Measurements from ENCODE around the gene VAV2.
A peak's percentile ranks its signal among the peaks of the same experiment; 100 is the strongest.
"Not testable (repeated sequence)": the region's sequence is repeated elsewhere in the genome, so short reads cannot be mapped to it uniquely, and the experiment has no call there.

The VAV2 gene

GRCh38 chr9:133754187-133754586 lies 237.9 kb downstream of the VAV2 start:
- peak in 2 of 10 donors; percentile 30 to 35 for DNase-seq
- intact Hi-C loops (cut with DNase I): no loop called here

- DNase-seq: no peak
- intact Hi-C loops (cut with DNase I): no loop called here
Observed at GRCh38 chr9:133752739-133753446, 239.2 kb downstream of the VAV2 start.

GRCh38 chr9:133750982-133751649 lies 241.0 kb downstream of the VAV2 start:
- intact Hi-C loops (cut with DNase I): no loop called here
- DNase-seq: peak in 2 of 10 donors; percentile 45 to 49

GRCh38 chr9:133747309-133747708 lies 244.8 kb downstream of the VAV2 start:
- intact Hi-C loops (cut with DNase I): no loop called here
- DNase-seq: no peak

- intact Hi-C loops (cut with DNase I); DNase-seq: not testable (repeated sequence)
Observed at GRCh38 chr9:133744528-133744927, 247.6 kb downstream of the VAV2 start.

- intact Hi-C loops (cut with DNase I): no loop called here
- peak; percentile 69 to 96 (median 85) for DNase-seq
Observed at GRCh38 chr9:133742849-133743444, 249.2 kb downstream of the VAV2 start.

GRCh38 chr9:133742251-133742650 lies 249.9 kb downstream of the VAV2 start:
- DNase-seq: peak in 1 of 10 donors; percentile 74
- intact Hi-C loops (cut with DNase I): no loop called here

- peak in 1 of 10 donors; percentile 69 for DNase-seq
- intact Hi-C loops (cut with DNase I): no loop called here
Observed at GRCh38 chr9:133741716-133742115, 250.4 kb downstream of the VAV2 start.

- intact Hi-C loops (cut with DNase I): no loop called here
- peak in 1 of 10 donors; percentile 53 for DNase-seq
Observed at GRCh38 chr9:133740911-133741310, 251.2 kb downstream of the VAV2 start.

GRCh38 chr9:133739408-133740280 lies 252.5 kb downstream of the VAV2 start:
- intact Hi-C loops (cut with DNase I): no loop called here
- peak in 1 of 10 donors; percentile 72 for DNase-seq

GRCh38 chr9:133738640-133739225 lies 253.4 kb downstream of the VAV2 start:
- DNase-seq: peak in 2 of 10 donors; percentile 77 to 82
- intact Hi-C loops (cut with DNase I): no loop called here

- peak in 2 of 10 donors; percentile 82 to 86 for DNase-seq
- intact Hi-C loops (cut with DNase I): no loop called here
Observed at GRCh38 chr9:133737774-133738639, 254.1 kb downstream of the VAV2 start, which contains the start of gene SARDH. Gene SARDH (minus strand): TSS chr9:133738352. CDS start chr9:133734173, 4,179 bp downstream.

GRCh38 chr9:133737071-133737773 lies 254.9 kb downstream of the VAV2 start:
- intact Hi-C loops (cut with DNase I): no loop called here
- DNase-seq: peak in 1 of 10 donors; percentile 60

- intact Hi-C loops (cut with DNase I): no loop called here
- DNase-seq: peak in 2 of 10 donors; percentile 20 to 29
Observed at GRCh38 chr9:133735931-133736330, 256.2 kb downstream of the VAV2 start.

GRCh38 chr9:133735415-133735775 lies 256.7 kb downstream of the VAV2 start:
- DNase-seq: peak in 2 of 10 donors; percentile 4 to 40
- intact Hi-C loops (cut with DNase I): no loop called here

GRCh38 chr9:133734590-133735414 lies 257.3 kb downstream of the VAV2 start:
- intact Hi-C loops (cut with DNase I): no loop called here
- peak in 2 of 10 donors; percentile 24 to 65 for DNase-seq

- peak in 3 of 10 donors; percentile 63 to 77 (median 76) for DNase-seq
- intact Hi-C loops (cut with DNase I): no loop called here
Observed at GRCh38 chr9:133733796-133734533, 258.2 kb downstream of the VAV2 start.
